ENCODE data around the gene KIAA0513.

Gene KIAA0513

DNA sequence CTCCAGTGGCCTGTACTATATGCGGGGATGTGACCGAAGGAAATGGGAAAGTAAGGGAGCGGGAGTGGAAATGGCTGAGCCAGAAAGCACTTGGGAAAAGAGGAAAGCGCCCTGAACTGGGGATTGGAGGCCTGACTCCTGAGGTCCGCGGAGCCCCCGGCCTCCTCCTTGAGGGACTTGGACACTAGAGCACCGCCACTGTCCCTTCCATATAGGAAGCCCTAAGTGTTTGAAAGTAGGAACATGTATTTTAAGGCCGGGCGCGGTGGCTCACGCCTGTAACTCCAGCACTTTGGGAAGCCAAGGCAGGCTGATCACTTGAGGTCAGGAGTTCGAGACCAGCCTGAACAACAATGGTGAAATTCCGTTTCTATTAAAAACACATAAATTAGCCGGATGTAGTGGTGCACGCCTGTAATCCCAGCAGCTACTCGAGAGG, 15.7 kb upstream of the KIAA0513 start:
- peak overlapping the region; percentile 97 for H3K27ac ChIP-seq (ENCODE audit: insufficient read depth, low read length, poor library complexity, severe bottlenecking)
- no peaks in the 10 kb centered on the region for H3K27me3 ChIP-seq (replicated peaks; ENCODE audit: control insufficient read depth, insufficient read depth, low read length, poor library complexity, severe bottlenecking)
- no peaks in the 10 kb centered on the region for H3K9me3 ChIP-seq (ENCODE audit: control insufficient read depth, low read length)
- no peak for DNase-seq
- peak overlapping the region; percentile 92 for H3K4me3 ChIP-seq (ENCODE audit: insufficient read depth, low read depth, low read length, poor library complexity, severe bottlenecking)
- peaks cover 16% of the 10 kb centered on the region for H3K4me1 ChIP-seq (ENCODE audit: control insufficient read depth, insufficient read depth, low read length, poor library complexity, severe bottlenecking)
- H3K36me3 ChIP-seq (ENCODE audit: control insufficient read depth, insufficient read depth, low read length): no peaks in the 10 kb centered on the region

DNA sequence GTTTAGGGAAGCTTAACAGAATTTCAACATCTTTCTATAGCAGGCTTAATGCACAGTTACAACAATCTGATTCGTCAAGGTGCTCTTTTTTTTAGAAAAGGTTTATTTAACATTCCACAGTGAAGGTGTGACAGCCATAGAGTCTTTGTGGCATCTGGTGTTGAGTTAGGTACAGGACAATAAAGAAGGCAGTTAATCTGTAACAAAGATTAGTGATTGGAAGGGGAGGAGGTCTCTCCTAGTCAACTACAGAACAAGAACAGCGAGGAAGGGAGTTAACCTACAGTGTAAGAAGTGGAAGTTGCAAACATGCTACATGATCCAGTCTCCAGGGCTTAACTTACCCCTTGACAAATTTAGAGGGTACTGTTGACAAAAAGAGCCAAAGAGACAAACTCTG, 13.3 kb upstream of the KIAA0513 start:
- Histone ChIP-seq H3K9me3 (ENCODE audit: control insufficient read depth, low read length) (no peaks in the 10 kb centered on the region), H3K4me1 (ENCODE audit: control insufficient read depth, insufficient read depth, low read length, poor library complexity, severe bottlenecking) (peaks cover 16% of the 10 kb centered on the region), H3K27ac (ENCODE audit: insufficient read depth, low read length, poor library complexity, severe bottlenecking) (no peak overlapping the region), H3K36me3 (ENCODE audit: control insufficient read depth, insufficient read depth, low read length) (no peaks in the 10 kb centered on the region), H3K4me3 (ENCODE audit: insufficient read depth, low read depth, low read length, poor library complexity, severe bottlenecking) (no peak overlapping the region), H3K27me3 (replicated peaks; ENCODE audit: control insufficient read depth, insufficient read depth, low read length, poor library complexity, severe bottlenecking) (no peaks in the 10 kb centered on the region)
- DNase-seq: no peak

DNA sequence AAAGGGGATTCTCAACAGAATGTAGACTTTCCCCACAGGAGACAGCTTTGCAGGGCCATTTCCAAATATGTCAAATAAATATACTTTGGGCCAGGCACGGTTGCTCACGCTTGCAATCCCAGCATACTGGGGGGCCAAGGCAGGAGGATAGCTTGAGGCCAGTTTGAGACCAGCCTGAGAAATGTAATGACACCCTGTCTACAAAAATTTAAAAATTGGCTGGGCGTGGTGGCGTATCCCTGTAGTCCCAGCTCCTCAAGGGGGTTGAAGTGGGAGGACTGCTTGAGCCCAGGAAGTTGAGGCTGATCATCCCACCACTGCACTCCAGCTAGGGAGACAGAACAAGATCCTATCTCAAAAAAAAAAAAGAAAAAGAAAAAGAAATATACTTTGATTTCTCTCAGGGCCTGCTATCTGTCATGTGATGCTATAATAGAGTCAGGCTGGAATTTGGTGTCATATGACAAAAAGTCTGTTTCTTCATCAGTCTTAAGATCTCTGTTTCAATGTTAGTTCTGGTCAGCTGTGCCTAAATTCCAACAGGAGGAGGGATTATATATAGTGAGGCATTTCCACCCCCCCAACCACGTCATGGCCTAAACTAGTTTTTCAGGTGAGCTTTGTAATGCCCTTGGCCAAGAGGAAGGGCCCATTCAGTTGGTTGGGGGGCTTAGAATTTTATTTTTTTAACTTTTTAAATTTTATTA, 12.0 kb upstream of the KIAA0513 start:
- H3K27me3 ChIP-seq (replicated peaks; ENCODE audit: control insufficient read depth, insufficient read depth, low read length, poor library complexity, severe bottlenecking): no peaks in the 10 kb centered on the region
- no peak overlapping the region for H3K27ac ChIP-seq (ENCODE audit: insufficient read depth, low read length, poor library complexity, severe bottlenecking)
- no peak overlapping the region for H3K4me3 ChIP-seq (ENCODE audit: insufficient read depth, low read depth, low read length, poor library complexity, severe bottlenecking)
- H3K4me1 ChIP-seq (ENCODE audit: control insufficient read depth, insufficient read depth, low read length, poor library complexity, severe bottlenecking): peaks cover 9% of the 10 kb centered on the region
- H3K9me3 ChIP-seq (ENCODE audit: control insufficient read depth, low read length): no peaks in the 10 kb centered on the region
- no peak for DNase-seq
- no peaks in the 10 kb centered on the region for H3K36me3 ChIP-seq (ENCODE audit: control insufficient read depth, insufficient read depth, low read length)

DNA sequence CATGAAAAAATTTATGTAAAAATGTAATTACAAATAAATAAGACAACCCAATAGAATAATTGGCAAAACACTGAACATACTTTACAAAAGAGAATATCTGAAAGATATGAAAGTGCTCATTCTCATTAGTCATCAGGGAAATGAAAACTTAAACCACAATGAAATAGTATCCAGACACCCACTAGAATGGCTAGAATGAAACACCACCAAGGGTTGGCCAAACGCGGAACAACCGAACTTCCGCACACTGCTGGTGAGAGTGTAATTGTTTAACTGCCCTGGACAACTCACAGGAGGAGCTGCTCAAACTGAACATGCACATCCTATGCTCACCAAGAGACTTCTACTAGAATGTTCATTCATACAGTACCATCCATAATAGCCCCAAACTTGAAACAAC, 10.4 kb upstream of the KIAA0513 start:
- no peak overlapping the region for H3K4me3 ChIP-seq (ENCODE audit: insufficient read depth, low read depth, low read length, poor library complexity, severe bottlenecking)
- DNase-seq: no peak

DNA sequence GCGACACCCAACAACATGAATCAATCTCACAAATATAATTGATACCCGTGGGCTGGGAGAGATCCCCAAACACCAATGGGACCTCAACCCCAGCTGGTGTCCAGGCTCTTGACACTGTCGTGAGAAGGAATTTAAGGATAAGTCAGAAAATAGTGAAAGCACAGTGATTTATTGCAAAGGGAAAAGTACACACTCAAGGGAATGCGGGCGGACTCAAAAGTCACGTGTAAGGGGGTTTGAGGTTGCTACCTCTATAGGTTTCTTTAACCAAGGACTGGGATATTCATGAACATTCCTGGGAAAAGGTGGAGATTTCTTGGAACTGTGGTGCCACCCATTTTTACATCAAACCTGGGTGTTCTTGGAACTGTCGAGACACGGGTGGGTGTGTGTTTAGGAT, 10.0 kb upstream of the KIAA0513 start:
- Histone ChIP-seq H3K9me3 (ENCODE audit: control insufficient read depth, low read length) (no peaks in the 10 kb centered on the region), H3K27me3 (replicated peaks; ENCODE audit: control insufficient read depth, insufficient read depth, low read length, poor library complexity, severe bottlenecking) (no peaks in the 10 kb centered on the region), H3K4me3 (ENCODE audit: insufficient read depth, low read depth, low read length, poor library complexity, severe bottlenecking) (no peak overlapping the region), H3K36me3 (ENCODE audit: control insufficient read depth, insufficient read depth, low read length) (no peaks in the 10 kb centered on the region), H3K4me1 (ENCODE audit: control insufficient read depth, insufficient read depth, low read length, poor library complexity, severe bottlenecking) (no peaks in the 10 kb centered on the region), H3K27ac (ENCODE audit: insufficient read depth, low read length, poor library complexity, severe bottlenecking) (no peak overlapping the region)
- DNase-seq: no peak

More for the DNA sequence above, 10.4 kb upstream of the KIAA0513 start:
- no peak overlapping the region for H3K27ac ChIP-seq (ENCODE audit: insufficient read depth, low read length, poor library complexity, severe bottlenecking)
- H3K4me1 ChIP-seq (ENCODE audit: control insufficient read depth, insufficient read depth, low read length, poor library complexity, severe bottlenecking): no peaks in the 10 kb centered on the region
- no peaks in the 10 kb centered on the region for H3K36me3 ChIP-seq (ENCODE audit: control insufficient read depth, insufficient read depth, low read length)
- no peaks in the 10 kb centered on the region for H3K9me3 ChIP-seq (ENCODE audit: control insufficient read depth, low read length)
- no peaks in the 10 kb centered on the region for H3K27me3 ChIP-seq (replicated peaks; ENCODE audit: control insufficient read depth, insufficient read depth, low read length, poor library complexity, severe bottlenecking)

DNA sequence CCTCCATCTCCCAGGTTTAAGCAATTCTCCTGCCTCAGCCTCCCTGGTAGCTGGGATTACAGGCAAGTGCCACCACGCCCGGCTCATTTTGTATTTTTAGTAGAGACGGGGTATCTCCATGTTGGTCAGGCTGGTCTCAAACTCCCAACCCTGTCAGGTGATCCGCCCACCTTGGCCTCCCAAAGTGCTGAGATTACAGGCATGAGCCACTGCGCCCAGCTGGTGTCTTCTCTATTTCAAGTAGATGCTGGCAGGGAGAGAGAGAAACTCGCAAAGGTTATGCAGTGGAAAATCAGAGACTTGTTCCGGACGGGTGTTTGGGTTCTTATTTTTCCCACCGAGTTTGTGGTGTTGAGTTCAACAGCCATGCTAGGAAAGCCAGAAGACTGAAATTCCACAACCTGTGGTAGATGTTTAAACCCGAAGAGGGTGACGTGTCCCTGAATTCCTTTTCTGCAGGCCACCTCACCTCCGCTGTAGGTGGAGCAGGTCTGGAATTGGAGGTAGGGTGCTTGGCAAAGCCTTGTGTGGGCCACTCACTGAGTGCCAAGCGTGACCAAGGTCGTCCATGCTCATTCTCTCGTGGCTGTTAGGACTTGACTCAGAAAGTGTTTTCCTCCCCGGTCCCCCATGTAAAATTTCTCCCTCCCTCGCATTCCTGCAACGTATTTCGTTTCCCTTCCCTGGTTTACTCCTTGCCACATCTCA, 8.9 kb upstream of the KIAA0513 start:
- Histone ChIP-seq H3K4me1 (ENCODE audit: control insufficient read depth, insufficient read depth, low read length, poor library complexity, severe bottlenecking) (no peaks in the 10 kb centered on the region), H3K27ac (ENCODE audit: insufficient read depth, low read length, poor library complexity, severe bottlenecking) (no peak overlapping the region), H3K27me3 (replicated peaks; ENCODE audit: control insufficient read depth, insufficient read depth, low read length, poor library complexity, severe bottlenecking) (no peaks in the 10 kb centered on the region), H3K4me3 (ENCODE audit: insufficient read depth, low read depth, low read length, poor library complexity, severe bottlenecking) (no peak overlapping the region), H3K36me3 (ENCODE audit: control insufficient read depth, insufficient read depth, low read length) (no peaks in the 10 kb centered on the region), H3K9me3 (ENCODE audit: control insufficient read depth, low read length) (no peaks in the 10 kb centered on the region)
- DNase-seq: no peak

DNA sequence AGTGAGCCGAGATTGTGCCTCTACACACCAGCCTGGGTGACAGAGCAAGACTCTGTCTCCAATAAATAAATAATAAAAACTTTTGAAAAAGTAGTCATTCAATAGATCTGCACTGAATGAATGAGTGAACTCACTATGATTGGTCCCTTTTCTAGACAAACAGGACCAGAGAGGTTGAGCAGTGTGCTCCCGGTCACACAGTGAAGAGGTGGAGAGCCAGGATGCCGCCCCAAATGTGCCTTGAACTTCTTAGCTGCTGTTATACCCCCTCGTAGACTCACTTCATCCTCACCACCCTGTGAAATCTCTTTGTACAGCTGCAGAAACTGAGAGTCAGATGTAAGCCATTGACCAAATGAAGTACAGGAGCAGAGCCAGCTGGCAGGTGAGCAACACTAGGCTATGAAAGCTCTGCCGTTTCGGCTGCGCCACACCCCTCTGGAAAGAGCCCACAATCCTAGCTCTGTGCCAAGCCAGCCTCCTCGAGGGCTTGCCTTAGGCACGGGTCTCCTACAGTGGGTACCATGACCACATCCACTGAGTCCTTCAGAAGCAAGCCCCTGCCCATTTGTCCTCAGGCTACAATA, 7.8 kb upstream of the KIAA0513 start:
- no peak overlapping the region for H3K4me3 ChIP-seq (ENCODE audit: insufficient read depth, low read depth, low read length, poor library complexity, severe bottlenecking)
- DNase-seq: no peak
- H3K27me3 ChIP-seq (replicated peaks; ENCODE audit: control insufficient read depth, insufficient read depth, low read length, poor library complexity, severe bottlenecking): no peaks in the 10 kb centered on the region
- H3K9me3 ChIP-seq (ENCODE audit: control insufficient read depth, low read length): no peaks in the 10 kb centered on the region
- H3K27ac ChIP-seq (ENCODE audit: insufficient read depth, low read length, poor library complexity, severe bottlenecking): no peak overlapping the region
- no peaks in the 10 kb centered on the region for H3K36me3 ChIP-seq (ENCODE audit: control insufficient read depth, insufficient read depth, low read length)
- no peaks in the 10 kb centered on the region for H3K4me1 ChIP-seq (ENCODE audit: control insufficient read depth, insufficient read depth, low read length, poor library complexity, severe bottlenecking)

DNA sequence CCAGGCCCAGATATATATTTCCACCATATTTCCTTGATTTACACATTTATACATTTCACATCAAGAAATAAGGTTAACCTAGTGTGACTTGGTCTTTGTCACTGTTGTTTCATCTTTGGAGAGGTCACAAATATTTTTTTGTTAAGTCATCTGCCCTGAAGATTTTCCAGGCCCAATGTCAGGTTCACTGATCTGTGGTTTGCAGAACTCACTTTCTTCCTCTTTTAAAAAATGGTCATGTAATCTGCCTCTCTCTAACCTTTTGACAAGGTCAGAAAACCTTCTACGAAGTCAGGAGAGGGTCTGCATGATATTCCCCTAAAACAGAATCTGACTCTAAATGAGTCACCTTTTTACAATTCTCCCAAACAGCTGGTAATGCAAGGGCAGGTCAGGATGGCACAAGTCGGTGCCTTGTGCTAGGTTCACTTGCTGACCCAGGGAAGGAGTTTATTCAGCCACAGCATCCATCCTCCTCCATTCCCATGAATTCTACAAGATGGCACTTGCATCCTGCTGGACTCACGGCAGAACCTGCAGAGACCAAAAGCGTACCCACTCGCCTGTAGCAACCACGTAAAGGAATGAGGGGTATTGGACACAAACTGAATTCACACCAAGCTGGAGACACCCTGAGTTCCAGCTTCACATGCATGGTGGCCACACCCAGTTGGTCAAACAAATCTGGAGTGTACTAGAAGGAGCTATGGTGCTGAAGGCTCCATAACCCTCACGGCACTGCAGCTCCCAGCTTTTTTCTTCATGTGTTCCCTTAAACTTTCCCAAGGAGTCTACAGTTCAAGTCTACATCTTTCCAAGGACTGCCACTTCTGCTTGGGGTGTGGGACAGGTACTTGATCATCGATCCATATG, 1.6 kb upstream of the KIAA0513 start:
- no peak for DNase-seq
- Histone ChIP-seq H3K4me1 (ENCODE audit: control insufficient read depth, insufficient read depth, low read length, poor library complexity, severe bottlenecking) (peaks cover 20% of the 10 kb centered on the region), H3K27me3 (replicated peaks; ENCODE audit: control insufficient read depth, insufficient read depth, low read length, poor library complexity, severe bottlenecking) (no peaks in the 10 kb centered on the region), H3K9me3 (ENCODE audit: control insufficient read depth, low read length) (no peaks in the 10 kb centered on the region), H3K4me3 (ENCODE audit: insufficient read depth, low read depth, low read length, poor library complexity, severe bottlenecking) (no peak overlapping the region), H3K27ac (ENCODE audit: insufficient read depth, low read length, poor library complexity, severe bottlenecking) (no peak overlapping the region), H3K36me3 (ENCODE audit: control insufficient read depth, insufficient read depth, low read length) (no peaks in the 10 kb centered on the region)

DNA sequence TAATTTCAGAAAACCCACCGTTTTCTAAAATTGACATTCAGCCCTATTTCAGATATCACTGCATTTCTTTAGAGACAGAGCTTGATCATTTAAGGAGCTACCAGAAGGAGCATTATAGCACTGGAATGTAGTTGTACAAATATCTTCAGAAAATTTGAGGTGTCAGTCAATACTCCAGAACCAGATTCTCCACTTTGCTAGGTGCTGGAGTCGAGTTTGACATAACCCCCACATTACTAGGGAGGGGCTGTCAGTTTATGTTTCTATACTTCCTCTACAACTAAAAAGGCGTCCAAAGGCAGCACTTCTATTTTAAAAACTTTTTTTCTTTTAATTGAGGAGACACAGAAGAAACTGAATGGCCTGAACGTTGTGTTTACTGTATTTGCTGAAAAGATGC, 892 bp upstream of the KIAA0513 start:
- Histone ChIP-seq H3K27ac (ENCODE audit: insufficient read depth, low read length, poor library complexity, severe bottlenecking) (peak overlapping the region; percentile 76), H3K4me1 (ENCODE audit: control insufficient read depth, insufficient read depth, low read length, poor library complexity, severe bottlenecking) (peaks cover 20% of the 10 kb centered on the region), H3K36me3 (ENCODE audit: control insufficient read depth, insufficient read depth, low read length) (peaks cover 3% of the 10 kb centered on the region), H3K27me3 (replicated peaks; ENCODE audit: control insufficient read depth, insufficient read depth, low read length, poor library complexity, severe bottlenecking) (no peaks in the 10 kb centered on the region), H3K4me3 (ENCODE audit: insufficient read depth, low read depth, low read length, poor library complexity, severe bottlenecking) (no peak overlapping the region), H3K9me3 (ENCODE audit: control insufficient read depth, low read length) (no peaks in the 10 kb centered on the region)
- DNase-seq: no peak
